K562 (cell line): ENCODE results near the gene SLC17A2. TPM values are rescaled to one million over a fixed set of nuclear protein-coding genes. Genes with fewer than 3 reads are reported as not detected.

Experiments used
- ATAC-seq: fragments of 200-7000 bp; cut with Tn5 transposase; 3 replicates; pipeline ENCODE4 v1.9.1; 2020; ENCODE audit warnings: moderate library complexity
- BruUV-seq: library from RNA; stranded (reverse); fragments of 400-500 nt; replicated peaks from 2 replicates; lab custom pipeline; 2021; lab: Mats Ljungman, UMichigan
- CTCF ChIA-PET: fragments of 300-600 bp; formaldehyde crosslinking; extraction: SDS; loops from one replicate; lab custom pipeline; 2021; ENCODE audit warnings: low intra/inter-chr PET ratio; lab: Yijun Ruan, JAX
- POLR2A ChIA-PET: fragments of 300-600, 350-650 bp; sonication (Branson Sonifier 250); formaldehyde crosslinking; extraction: SDS; loops from one replicate; lab custom pipeline; 2021; ENCODE audit warnings: antibody characterized with exemption, inconsistent platforms; lab: Yijun Ruan, JAX
- DNase-seq, 4 experiments: peaks; one replicate each; pipeline versions ENCODE4 v3.0.0 to v3.0.0-alpha.2; 2011 to 2018; ENCODE audit warnings: low spot score in 3 of 4, mixed read lengths in 3 of 4; ENCODE audit errors: extremely low read depth in 1 of 4
- FAIRE-seq: peaks from 2 replicates; lab custom pipeline; 2011; peaks lifted over from hg19 to GRCh38; lab: Jason Lieb, UNC
- H2AFZ ChIP-seq: 2 replicates; pipeline ENCODE4 v1.6.0; 2011; ENCODE audit warnings: low read depth, low read length, control low read depth, inconsistent platforms
- H3K27ac ChIP-seq: fragments of 200-600 bp; 3 replicates; pipeline ENCODE4 v1.8.0; 2011; ENCODE audit warnings: low read depth, mild to moderate bottlenecking, control low read depth, inconsistent platforms, low read length, moderate library complexity, mixed read lengths; ENCODE audit errors: extremely low read depth
- H3K27me3 ChIP-seq, 2 experiments: fragments of 300-600 bp in 1 of 2; 2 replicates in 1 of 2; 3 replicates in 1 of 2; pipeline versions ENCODE4 v1.6.0 to v1.8.0; 2011; ENCODE audit warnings: inconsistent platforms in 2 of 2, low read length in 2 of 2, mild to moderate bottlenecking in 1 of 2, mixed read lengths in 1 of 2, moderate library complexity in 1 of 2; ENCODE audit not compliant: control insufficient read depth in 2 of 2, insufficient read depth in 2 of 2
- H3K36me3 ChIP-seq: fragments of 300-600 bp; 3 replicates; pipeline ENCODE4 v1.8.0; 2011; ENCODE audit warnings: mild to moderate bottlenecking, low read length, inconsistent platforms; ENCODE audit not compliant: control insufficient read depth, insufficient read depth
- H3K4me1 ChIP-seq, 2 experiments: fragments of 200-600 bp in 1 of 2; replicated peaks in 1 of 2; 2 replicates in 1 of 2; 3 replicates in 1 of 2; pipeline versions ENCODE4 v1.5.1 to v1.8.0; 2011; ENCODE audit warnings: inconsistent platforms in 2 of 2, low read length in 2 of 2, mild to moderate bottlenecking in 1 of 2, mixed read lengths in 1 of 2, moderate library complexity in 1 of 2; ENCODE audit not compliant: control insufficient read depth in 2 of 2, insufficient read depth in 2 of 2
- H3K4me2 ChIP-seq: 2 replicates; pipeline ENCODE4 v1.6.1; 2011; ENCODE audit warnings: low read length, control low read depth, inconsistent platforms, mixed read lengths; ENCODE audit not compliant: insufficient read depth
- H3K4me3 ChIP-seq: fragments of 200-600 bp; sonication (generic), shearing (Covaris generic); 2 replicates; pipeline ENCODE4 v1.5.1; 2016; ENCODE audit warnings: control low read depth, inconsistent platforms
- H3K79me2 ChIP-seq: fragments of 200-600 bp; 3 replicates; pipeline ENCODE4 v1.8.0; 2011; ENCODE audit warnings: low read length, inconsistent platforms; ENCODE audit not compliant: control insufficient read depth, insufficient read depth
- H3K9ac ChIP-seq, 2 experiments: 2 replicates each; pipeline versions ENCODE4 v1.6.0 to v1.6.1; 2011; ENCODE audit warnings: low read depth in 2 of 2, low read length in 2 of 2, control low read depth in 1 of 2, inconsistent platforms in 1 of 2, mild to moderate bottlenecking in 1 of 2, mixed read lengths in 1 of 2; ENCODE audit not compliant: insufficient read depth in 1 of 2
- H3K9me1 ChIP-seq: one replicate; pipeline ENCODE4 v1.6.0; 2011; ENCODE audit warnings: inconsistent platforms, mild to moderate bottlenecking, low read length, moderate library complexity; ENCODE audit not compliant: control insufficient read depth, insufficient read depth
- H3K9me3 ChIP-seq: replicated peaks from 2 replicates; pipeline ENCODE4 v1.5.1; 2011; ENCODE audit warnings: low read depth, low read length, inconsistent platforms; ENCODE audit not compliant: control insufficient read depth, insufficient read depth
- H4K20me1 ChIP-seq: replicated peaks from 2 replicates; pipeline ENCODE4 v1.6.1; 2011; ENCODE audit warnings: low read length, inconsistent platforms, mixed read lengths; ENCODE audit not compliant: control insufficient read depth, insufficient read depth
- HNRNPLL ChIP-seq: fragments of 200-400 bp; formaldehyde crosslinking; IDR thresholded peaks from 2 replicates; pipeline ENCODE4 v1.6.1; 2017; ENCODE audit warnings: low read length, low read depth, mild to moderate bottlenecking; ENCODE audit not compliant: poor library complexity, severe bottlenecking
- MECOM ChIP-seq: fragments of 250-450 bp; sonication (Bioruptor Pico); IDR thresholded peaks from 2 replicates; pipeline ENCODE4 v1.8.0; 2022; ENCODE audit warnings: inconsistent platforms
- SAFB2 ChIP-seq: fragments of 200-400 bp; formaldehyde crosslinking; IDR thresholded peaks from 2 replicates; pipeline ENCODE4 v1.6.1; 2018; ENCODE audit warnings: borderline replicate concordance, low read length, low read depth, moderate library complexity; ENCODE audit not compliant: severe bottlenecking
- SAP30 ChIP-seq: fragments of 200-600 bp; sonication (generic); IDR thresholded peaks from 2 replicates; pipeline ENCODE4 v1.6.1; 2012; ENCODE audit warnings: borderline replicate concordance, low read depth, mild to moderate bottlenecking, moderate library complexity, low read length, control low read depth, inconsistent platforms; ENCODE audit not compliant: insufficient read depth, poor library complexity, severe bottlenecking
- SNAPC5 ChIP-seq: fragments of 250-450 bp; sonication (Bioruptor Pico); IDR thresholded peaks from 2 replicates; pipeline ENCODE4 v1.8.0; 2021; ENCODE audit warnings: moderate library complexity, mild to moderate bottlenecking, inconsistent platforms
- SNIP1 ChIP-seq: fragments of 450-650 bp; IDR thresholded peaks from 2 replicates; pipeline ENCODE4 v1.7.1; 2017; ENCODE audit warnings: low read depth, mild to moderate bottlenecking
- THAP7 ChIP-seq: fragments of 250-450 bp; sonication (Bioruptor Pico); IDR thresholded peaks from 2 replicates; pipeline ENCODE4 v1.5.0; 2021
- ZNF274 ChIP-seq: IDR thresholded peaks from 2 replicates; pipeline ENCODE4 v1.6.1; 2011; ENCODE audit warnings: low read depth, mild to moderate bottlenecking, low read length, moderate library complexity, borderline replicate concordance
- ZNF592 ChIP-seq: fragments of 450-650 bp; IDR thresholded peaks from 2 replicates; pipeline ENCODE4 v1.6.1; 2017; ENCODE audit warnings: antibody characterized with exemption, mild to moderate bottlenecking
- ZNF780A ChIP-seq: fragments of 250-450 bp; sonication (Bioruptor Pico); IDR thresholded peaks from 2 replicates; pipeline ENCODE4 v1.5.0; 2021; ENCODE audit warnings: mild to moderate bottlenecking
- WGBS: fragments of 100-300 bp; shearing (Covaris generic); methylation state at CpG from one replicate; pipeline ENCODE4 v1.1.6; 2016; ENCODE audit warnings: low coverage, mixed read lengths; ENCODE audit not compliant: insufficient coverage; ENCODE audit errors: missing lambda C conversion rate; 5-methylcytosine and 5-hydroxymethylcytosine counted together
- in situ Hi-C: fragments of 300-500 bp; cut with MboI; formaldehyde crosslinking; loops from 4 replicates; pipeline ENCODE4 v1.15.0; 2018; ENCODE audit warnings: inconsistent platforms, mixed read lengths
- intact Hi-C: fragments of 100-400 bp; cut with micrococcal nuclease; formaldehyde crosslinking; loops from 2 replicates; pipeline ENCODE4 v1.14.2; 2022
- polyA plus RNA-seq, 8 experiments: library from polyadenylated mRNA; depleted of rRNA in 4 of 8; stranded (reverse) in 5 of 8; unstranded in 3 of 8; fragments of >200 nt; fragmentation: Nextera tagmentation in 2 of 8; fragmentation: Illumina TruSeq in 1 of 8; extraction: Ambion mirVana in 2 of 8; extraction: Trizol in 1 of 8; gene quantifications; 2 replicates each; pipeline versions ENCODE4 v1.2.1 to v1.2.3, GENCODE V29; 2011 to 2014; ENCODE audit warnings: inconsistent platforms in 1 of 8, missing spikeins in 1 of 8
- total RNA-seq, 7 experiments: library from RNA; depleted of rRNA in 6 of 7; stranded (reverse); fragments of >200 nt in 6 of 7; fragmentation: Illumina TruSeq in 2 of 7; extraction: Trizol in 2 of 7; gene quantifications; 2 replicates each; pipeline versions ENCODE4 v1.2.1 to v1.2.3, GENCODE V29; 2011 to 2021; ENCODE audit warnings: low replicate concordance in 1 of 7
- TF ChIP-seq, protein P1 (sequence below): fragments of 450-650 bp; IDR thresholded peaks from one replicate; pipeline ENCODE4 v1.6.1; 2018; ENCODE audit warnings: mild to moderate bottlenecking, moderate library complexity; ENCODE audit not compliant: partially characterized antibody

SLC17A2 gene
- total and polyA plus RNA-seq, 9 of the 15 experiments (the other 6 are each of a cell fraction or from before 2014, with no cell fraction given), result not detected

DNA sequence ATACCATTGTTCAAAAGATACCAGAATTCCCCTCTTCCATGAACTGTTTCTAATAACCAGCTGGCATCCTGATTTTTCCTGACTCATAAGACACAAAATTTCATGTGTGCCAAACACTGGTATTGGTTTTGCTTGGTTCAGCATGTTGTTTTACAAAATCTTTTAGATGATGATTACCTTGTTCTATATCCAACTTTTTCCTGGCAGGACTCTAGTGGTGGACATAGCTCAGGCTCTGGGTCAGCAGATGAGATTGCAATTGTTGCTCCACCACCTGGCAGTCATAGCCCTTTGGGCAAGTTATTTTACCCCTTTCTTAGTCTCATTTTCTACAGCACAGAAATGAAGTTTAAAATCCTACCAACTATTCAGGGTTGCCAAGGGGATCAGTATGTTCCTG lies 38.3 kb upstream of the SLC17A2 start (continued):
- TF ChIP-seq SNIP1 (no peak), SAFB2 (no peak), SNAPC5 (CRISPR knock-in tag) (no peak)

- no peak overlapping the region for H2AFZ ChIP-seq
- H3K27ac ChIP-seq, result no peak overlapping the region
- peaks cover 47% of the 10 kb centered on the region; the same call in 2 of the 3 replicates for H3K36me3 ChIP-seq
- DNase-seq, result no peak
- H3K9me1 ChIP-seq, result no peaks in the 10 kb centered on the region
- H3K4me2 ChIP-seq, result no peak overlapping the region
- H3K79me2 ChIP-seq, result peaks cover 11% of the 10 kb centered on the region
- 86% methylated on average over 9 of the region's 9 CpGs for WGBS
- H4K20me1 ChIP-seq, result no peaks in the 10 kb centered on the region
- peaks cover 11 to 16% of the 10 kb centered on the region in 2 experiments for H3K4me1 ChIP-seq
- in situ Hi-C loops (no loop called here), intact Hi-C loops (no loop called here)
- ChIA-PET CTCF (no interaction called here), POLR2A (interaction anchor here (1.3 kb wide), 1 partner anchor 57 kb away, joined by 4 read pairs; no protein-coding TSS in a partner anchor)
- no TSS peak for BruUV-seq
- no peak overlapping the region for H3K4me3 ChIP-seq
- no peak overlapping the region for H3K9ac ChIP-seq
- no peaks in the 10 kb centered on the region for H3K9me3 ChIP-seq
- no peak for ATAC-seq
- H3K27me3 ChIP-seq, result no peaks in the 10 kb centered on the region
- FAIRE-seq, result no peak
- no peak for TF ChIP-seq MECOM
- TF ChIP-seq, protein P1, sequence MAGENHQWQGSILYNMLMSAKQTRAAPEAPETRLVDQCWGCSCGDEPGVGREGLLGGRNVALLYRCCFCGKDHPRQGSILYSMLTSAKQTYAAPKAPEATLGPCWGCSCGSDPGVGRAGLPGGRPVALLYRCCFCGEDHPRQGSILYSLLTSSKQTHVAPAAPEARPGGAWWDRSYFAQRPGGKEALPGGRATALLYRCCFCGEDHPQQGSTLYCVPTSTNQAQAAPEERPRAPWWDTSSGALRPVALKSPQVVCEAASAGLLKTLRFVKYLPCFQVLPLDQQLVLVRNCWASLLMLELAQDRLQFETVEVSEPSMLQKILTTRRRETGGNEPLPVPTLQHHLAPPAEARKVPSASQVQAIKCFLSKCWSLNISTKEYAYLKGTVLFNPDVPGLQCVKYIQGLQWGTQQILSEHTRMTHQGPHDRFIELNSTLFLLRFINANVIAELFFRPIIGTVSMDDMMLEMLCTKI, result no peak
- TF ChIP-seq ZNF274, result no peak
- no peak for TF ChIP-seq ZNF592
- no peak for TF ChIP-seq ZNF780A (CRISPR knock-in tag)
- no peak for TF ChIP-seq HNRNPLL
- no peak for TF ChIP-seq THAP7
- no peak for TF ChIP-seq SAP30
Measured at GRCh38 chr6:25966711-25967110, 36.2 kb upstream of the SLC17A2 start.
